GM19025 (cell line): ENCODE results near the gene PDE8B.
A peak's percentile ranks its signal among the peaks of the same experiment; 100 is the strongest.
"Not testable (repeated sequence)": the region's sequence is repeated elsewhere in the genome, so short reads cannot be mapped to it uniquely, and the experiment has no call there.

ENCODE experiments used
- ATAC-seq: cut with Tn5 transposase; IDR thresholded peaks from one replicate; pipeline ENCODE4 v1.9.1; 2021; ENCODE audit warnings: mild to moderate bottlenecking, low read depth, moderate library complexity; ENCODE audit not compliant: unreplicated experiment

The PDE8B gene

GRCh38 chr5:77355080-77355479, 144.6 kb downstream of the PDE8B start:
- ATAC-seq: no peak

DNA sequence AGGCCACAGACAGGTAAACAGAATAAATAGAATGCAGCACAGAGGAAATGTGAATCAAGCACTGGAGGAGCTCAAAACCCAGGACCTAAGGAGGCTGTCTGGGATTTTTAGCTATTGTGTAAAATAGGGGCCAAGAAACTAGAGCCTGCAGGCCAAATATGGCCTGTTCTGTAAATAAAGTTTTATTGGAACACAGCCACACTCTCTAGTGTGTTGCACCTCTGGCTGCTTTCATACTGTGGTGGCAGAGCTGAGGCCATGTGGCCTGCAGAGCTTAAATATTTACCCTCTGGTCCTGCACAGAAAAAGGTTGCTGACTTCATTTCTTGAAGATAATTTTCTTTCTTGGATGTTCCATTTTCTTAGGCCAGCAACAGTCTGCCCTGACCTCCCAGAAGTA, 145.3 kb downstream of the PDE8B start:
- no peak for ATAC-seq

DNA sequence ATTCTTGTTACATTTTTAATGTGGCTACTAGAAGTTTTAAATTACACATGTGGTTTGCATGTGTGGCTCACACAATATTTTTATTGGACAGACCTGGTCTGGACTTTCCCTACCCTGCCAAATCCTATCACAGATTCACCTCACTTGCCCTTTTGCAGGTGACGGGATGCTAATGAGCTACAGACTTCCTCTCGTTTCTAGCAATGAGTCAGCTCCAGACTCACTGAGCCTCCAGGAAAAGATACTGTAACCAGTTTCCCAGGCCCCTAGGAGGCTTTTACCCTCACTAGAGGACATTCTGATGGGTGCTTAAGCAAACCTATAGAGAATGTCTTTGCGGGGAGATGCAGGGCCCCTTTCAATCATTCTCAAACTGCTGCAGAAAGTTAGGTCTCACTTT, 146.3 kb downstream of the PDE8B start:
- ATAC-seq: peak; percentile 84

- ATAC-seq: no peak
These were observed 148.1 kb downstream of the PDE8B start for GRCh38 chr5:77358255-77359205.

DNA sequence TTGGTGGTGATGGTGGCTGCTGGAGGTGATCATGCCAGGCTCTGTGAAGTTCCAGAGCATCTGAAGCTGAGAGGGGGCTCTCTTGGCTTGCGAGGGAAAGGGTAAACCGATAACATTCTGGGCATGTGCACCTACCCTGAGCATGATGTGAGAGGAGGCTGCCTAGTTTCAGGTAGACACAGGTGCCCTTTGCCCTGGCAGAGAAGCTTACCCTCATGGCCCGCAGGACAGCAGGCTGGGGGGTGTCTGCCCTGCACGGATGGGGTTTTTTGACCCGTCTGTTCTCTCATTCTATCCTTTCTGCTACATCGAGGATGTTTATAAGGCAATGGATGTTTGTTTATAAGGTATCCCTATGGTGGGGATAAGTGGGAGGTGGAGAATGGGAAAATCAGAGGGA, 148.8 kb downstream of the PDE8B start:
- ATAC-seq: no peak

- no peak for ATAC-seq
These were observed 149.9 kb downstream of the PDE8B start for GRCh38 chr5:77360381-77360780.

GRCh38 chr5:77360973-77361372, 150.5 kb downstream of the PDE8B start:
- ATAC-seq: no peak

GRCh38 chr5:77366717-77367500, 156.4 kb downstream of the PDE8B start:
- no peak for ATAC-seq

DNA sequence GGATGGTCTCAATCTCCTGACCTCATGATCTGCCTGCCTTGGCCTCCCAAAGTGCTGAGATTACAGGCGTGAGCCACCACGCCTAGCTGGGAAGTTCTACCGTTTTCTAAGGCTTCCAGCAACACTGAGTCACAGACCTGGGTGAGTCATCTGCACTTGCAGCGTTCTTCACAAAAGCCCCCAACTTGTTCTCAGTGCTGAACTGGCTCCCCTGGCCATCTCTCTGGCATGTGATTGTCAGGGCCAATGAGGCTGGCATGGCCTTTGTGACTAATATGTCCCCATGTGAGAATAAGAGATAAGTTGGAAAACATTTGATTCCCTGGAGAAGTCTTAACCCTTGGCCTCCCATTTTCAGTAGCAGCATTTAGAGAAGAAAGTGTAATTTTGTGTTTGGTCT, 157.3 kb downstream of the PDE8B start:
- ATAC-seq: no peak

DNA sequence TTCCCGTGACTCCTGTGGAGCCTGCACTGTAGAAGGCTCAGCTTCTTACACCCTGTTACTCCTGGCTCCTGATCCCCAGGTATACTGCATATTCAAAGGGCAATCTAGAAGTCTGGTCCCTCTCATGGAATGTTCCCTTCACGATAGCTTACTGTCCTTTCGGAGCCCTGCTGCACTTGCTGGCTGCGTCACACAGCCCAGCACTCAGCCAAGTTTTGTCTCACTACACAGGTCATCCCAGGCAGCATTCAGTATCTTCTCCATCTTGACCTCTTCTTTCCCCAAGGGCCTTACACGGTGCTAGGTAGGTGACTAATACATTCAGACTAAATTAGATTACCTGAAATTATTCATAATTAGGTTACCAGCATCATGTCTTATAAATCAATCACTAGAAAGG, 157.9 kb downstream of the PDE8B start:
- ATAC-seq: no peak

GRCh38 chr5:77369566-77369965, 159.1 kb downstream of the PDE8B start:
- no peak for ATAC-seq

DNA sequence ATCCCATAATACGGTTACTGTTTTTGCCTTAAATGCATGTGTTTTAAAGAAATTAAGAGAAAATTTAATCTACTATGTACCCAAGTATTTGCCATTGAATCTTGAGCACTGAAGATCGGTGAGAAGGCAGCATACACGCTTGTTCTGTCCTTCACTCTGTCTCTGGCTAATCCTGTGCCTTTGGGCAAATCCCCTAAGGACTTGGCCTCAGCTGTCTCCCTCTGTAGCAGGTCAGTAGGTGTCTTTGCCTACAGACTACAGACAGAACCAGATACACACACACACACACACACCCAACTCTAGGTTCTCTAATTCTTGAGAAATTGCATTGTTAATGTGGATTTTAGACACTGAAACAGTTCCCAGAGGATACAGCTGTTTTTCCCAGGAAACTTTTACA, 164.2 kb downstream of the PDE8B start:
- no peak for ATAC-seq

- no peak for ATAC-seq
These were observed 166.3 kb downstream of the PDE8B start for GRCh38 chr5:77376609-77377300.

- ATAC-seq: no peak
These were observed 169.1 kb downstream of the PDE8B start for GRCh38 chr5:77379558-77380061.

DNA sequence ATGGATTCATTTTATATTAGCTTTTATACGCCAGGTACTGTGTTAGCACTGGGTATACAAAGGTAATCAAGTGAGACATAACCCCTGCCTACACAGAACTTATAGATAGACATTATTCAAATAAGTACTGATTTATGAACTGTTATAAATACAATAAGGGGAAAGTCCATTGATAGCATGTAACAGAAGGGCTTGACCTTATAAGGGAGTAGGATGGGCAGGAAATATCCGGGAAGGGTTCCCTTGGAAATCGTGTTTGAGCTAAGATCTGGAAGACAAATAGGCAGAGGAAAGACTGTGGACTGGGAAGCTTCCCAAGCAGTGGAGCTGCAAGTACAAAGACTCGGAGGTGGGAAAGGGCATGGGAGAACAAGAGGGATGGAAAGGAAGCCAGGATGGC, 170.2 kb downstream of the PDE8B start:
- no peak for ATAC-seq

DNA sequence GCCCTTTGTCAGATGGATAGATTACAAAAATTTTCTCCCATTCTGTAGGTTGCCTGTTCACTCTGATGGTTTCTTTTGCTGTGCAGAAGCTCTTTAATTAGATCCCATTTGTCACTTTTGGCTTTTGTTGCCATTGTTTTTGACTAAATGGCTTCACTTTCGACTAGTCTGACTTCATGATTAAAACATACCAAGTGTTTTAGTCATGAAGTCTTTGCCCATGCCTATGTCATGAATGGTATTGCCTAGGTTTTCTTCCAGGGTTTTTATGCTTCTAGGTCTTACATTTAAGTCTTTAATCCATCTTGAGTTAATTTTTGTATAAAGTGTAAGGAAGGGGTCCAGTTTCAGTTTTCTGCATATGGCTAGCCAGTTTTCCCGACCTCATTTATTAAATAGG, 172.9 kb downstream of the PDE8B start:
- not testable (repeated sequence) for ATAC-seq

DNA sequence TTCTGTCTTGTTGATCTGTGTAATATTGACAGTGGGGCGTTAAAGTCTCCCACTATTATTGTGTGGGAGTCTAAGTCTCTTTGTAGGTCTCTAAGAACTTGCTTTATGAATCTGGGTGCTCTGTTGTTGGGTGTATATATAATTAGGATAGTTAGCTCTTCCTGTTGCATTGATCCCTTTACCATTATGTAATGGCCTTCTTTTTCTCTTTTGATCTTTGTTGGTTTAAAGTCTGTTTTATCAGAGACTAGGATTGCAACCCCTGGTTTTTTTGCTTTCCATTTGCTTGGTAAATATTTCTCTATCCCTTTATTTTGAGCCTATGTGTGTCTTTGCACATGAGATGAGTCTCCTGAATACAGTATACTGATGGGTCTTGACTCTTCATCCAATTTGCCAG, 175.9 kb downstream of the PDE8B start:
- ATAC-seq: not testable (repeated sequence)

DNA sequence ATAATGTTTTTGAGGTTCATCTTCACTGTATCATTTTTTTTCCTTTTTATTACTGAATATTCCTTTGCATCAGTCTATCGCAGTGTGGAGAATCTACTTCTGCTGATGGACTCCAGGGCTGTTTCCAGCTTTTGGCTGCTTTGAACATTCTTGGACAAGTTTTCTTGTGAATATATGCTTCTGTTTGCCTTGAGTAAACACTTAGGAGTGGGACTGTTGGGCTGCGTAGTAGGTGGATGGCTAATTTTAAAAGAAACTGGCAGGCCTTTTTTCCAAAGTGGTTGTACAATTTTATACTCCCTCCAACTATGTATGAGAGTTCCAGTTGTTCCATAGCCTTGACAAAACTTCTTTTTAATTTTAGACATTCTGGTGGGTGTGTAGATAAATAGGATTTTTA, 179.3 kb downstream of the PDE8B start:
- ATAC-seq: no peak

DNA sequence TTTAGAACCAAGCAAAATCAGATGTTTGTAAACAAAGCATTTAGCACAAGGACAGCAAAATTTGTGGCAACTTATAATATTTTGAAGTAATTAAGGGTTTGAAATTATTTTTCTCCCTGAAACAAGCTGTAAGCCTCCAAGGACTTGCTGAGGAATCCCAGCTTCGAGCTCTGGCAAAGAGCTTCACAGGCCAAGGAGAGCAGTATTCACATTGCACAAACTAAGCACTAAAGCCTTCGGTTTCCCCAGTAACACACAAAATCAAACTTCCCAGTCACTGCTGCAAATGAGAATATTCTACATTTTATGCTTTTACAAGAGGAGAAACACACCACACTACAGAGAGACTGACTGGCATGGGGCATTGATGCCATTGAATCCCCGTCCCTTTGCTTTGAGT, 179.7 kb downstream of the PDE8B start:
- ATAC-seq: no peak

DNA sequence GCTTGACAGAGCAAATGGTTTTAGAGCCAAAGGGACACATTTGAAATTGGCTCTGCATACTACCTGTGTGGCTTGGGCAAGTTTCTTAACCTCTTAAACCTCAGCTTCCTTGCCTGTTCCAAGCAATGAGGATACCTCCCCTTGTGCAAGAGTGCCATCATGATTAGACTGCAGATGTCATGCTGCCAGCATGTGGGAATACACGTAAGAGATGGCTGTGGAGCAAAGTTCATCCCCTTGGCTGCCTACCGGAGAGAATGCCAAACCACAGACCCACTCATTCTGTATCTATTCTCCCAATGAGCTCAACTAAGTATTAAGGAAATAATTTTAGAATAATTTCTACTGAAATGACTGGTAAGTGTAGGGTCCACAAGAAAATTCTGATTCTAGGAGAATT, 180.3 kb downstream of the PDE8B start:
- no peak for ATAC-seq

DNA sequence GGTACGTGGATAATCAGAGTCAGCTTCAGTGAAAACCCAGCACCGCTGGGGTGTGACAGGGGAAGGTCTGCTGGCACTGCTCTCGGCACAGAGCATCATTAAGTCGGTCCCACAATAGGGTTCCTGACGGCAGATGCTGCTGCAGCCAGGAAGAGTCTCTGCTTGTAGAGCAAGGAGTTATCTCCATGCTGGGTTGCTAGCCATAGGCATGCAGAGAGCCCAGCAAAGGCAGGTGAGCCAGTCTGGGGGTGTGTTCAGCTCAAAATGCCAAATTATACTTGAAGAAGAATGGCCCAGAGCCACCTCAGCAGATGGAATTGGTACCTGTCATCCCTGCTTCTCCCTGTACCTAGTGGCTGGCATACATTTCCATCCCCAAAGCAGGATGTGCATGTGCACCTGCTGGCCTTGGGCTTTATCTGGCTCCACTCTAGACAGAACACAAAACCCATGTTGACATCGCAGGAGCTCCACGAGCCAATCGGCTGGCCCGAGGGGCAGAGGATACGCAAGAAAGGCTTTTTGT, 180.8 kb downstream of the PDE8B start:
- no peak for ATAC-seq
